Stimulated activated CD8-positive, alpha-beta memory T cell treated with anti-CD3 and anti-CD28 coated beads, Interleukin-15, amount 100 ng/mL, for 4 hours (primary cell): ENCODE measurements around the gene METTL22.

Experiments
- DNase-seq, 2 donors: peaks; one replicate each; pipeline ENCODE4 v3.0.0-alpha.2; 2020; ENCODE audit warnings: low read depth in 2 of 2

The METTL22 gene

DNA sequence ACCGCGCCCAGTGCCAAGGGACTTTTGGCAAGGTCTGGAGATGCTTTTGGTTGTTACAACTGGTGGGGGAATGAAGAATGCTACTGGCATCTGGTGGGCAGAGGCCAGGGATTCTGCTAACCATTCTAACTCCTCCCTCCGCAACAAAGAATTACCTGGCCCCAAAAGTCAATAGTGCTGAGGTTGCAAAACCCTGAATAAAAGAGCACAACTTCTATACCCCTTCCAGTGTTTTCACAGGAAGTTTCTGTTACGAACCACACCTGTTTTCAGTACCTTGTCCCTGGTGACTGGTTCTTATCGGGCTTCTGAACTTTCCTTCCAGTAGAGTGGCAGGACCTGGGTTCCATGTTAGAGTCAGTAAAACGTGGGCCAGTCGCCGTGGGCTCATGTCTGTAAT is 70.2 kb downstream of the METTL22 start:
- DNase-seq: no peak

DNA sequence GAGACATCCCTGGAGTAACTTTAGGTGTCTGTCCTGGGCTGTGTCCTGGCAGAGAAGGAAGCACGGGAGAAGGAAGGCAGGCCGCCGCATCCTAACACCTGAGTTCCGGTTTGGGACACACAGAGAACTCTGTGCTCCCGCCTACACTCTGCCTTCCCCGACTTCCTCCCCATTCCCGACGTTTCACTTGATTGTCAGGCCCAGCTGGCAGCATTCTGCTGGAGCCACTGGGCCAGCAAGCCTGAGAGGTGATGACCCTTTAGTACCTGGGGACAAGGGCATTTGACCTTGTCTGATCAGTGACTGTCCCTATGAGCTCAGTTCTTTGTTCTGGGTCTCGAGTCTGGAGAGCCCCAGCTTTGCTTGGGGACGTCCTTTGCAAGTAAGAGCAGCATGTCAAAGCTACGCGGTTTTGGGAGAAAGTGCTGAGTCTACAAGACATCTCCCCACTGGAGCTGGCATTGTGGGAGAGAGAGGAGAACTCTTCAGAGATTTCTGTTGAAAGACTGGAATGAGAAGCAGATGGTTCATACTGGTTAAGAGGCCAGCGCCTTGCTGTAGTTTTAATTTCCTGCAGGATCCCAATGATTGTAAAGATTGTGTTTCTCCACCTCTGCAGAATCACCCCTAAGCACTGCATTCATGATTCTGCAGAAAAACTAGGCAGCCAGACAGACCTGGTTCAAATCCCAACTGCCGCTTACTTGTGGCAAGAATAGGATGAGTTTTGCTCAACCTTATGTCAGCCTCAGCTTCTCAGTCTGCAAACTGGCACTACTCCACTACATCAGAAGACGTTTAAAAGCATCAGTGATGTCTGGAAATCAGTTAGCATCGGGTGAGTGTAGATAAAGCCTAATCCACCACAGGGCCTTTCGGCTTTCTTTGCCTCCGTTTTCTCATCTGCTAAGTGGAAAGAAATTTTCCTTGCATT is 73.6 kb downstream of the METTL22 start:
- DNase-seq: no peak

DNA sequence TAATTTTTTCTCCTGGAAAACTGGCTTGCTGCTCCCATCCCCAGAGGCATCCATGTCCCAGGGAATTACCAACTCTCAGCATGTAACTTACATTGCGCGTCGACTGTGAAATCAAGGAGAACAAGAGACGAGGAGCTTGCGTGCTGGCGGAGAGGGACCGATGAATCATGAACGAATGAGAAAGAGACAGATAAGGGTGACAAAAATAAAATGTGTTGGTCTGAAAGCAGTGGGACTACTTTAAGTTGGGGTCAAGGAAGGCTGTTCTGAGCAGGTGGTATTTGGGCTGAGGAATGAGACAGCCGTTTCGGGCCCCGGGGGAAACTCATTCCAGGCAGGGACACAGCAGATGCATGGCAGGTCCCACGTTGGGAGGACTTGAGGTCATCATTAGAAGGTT is 75.4 kb downstream of the METTL22 start:
- DNase-seq: no peak

DNA sequence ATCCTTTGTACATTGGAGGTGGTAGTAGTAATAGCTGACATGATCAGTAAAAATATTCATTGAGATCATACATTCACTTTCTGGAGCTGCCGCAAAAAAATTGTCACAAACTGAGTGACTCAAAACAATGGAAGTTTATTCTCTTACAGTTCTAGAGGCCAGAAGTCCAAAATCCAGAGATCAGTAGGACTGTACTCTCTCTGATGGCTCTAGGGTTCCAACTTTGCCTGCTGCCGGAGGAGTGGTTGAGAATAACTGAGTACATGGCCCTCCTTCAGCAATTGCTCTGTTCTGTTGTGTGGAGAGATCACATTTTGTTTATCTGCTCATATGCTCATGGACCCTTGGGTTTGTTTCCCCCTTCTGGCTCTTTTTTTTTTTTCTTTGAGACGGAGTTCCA is 76.5 kb downstream of the METTL22 start:
- no peak for DNase-seq
